OCI-M1 (cell line): ENCODE data around the gene SPRR5.

Experiments
- DNase-seq: peaks from one replicate; lab custom pipeline; 2025; lab: John Stamatoyannopoulos, UW

SPRR5 gene, protein sequence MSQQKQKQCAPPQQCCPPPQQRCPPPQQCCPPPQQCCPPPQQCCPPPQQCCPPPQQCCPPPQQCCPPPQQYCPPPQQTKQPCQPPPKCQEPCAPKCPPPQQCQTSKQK

DNA sequence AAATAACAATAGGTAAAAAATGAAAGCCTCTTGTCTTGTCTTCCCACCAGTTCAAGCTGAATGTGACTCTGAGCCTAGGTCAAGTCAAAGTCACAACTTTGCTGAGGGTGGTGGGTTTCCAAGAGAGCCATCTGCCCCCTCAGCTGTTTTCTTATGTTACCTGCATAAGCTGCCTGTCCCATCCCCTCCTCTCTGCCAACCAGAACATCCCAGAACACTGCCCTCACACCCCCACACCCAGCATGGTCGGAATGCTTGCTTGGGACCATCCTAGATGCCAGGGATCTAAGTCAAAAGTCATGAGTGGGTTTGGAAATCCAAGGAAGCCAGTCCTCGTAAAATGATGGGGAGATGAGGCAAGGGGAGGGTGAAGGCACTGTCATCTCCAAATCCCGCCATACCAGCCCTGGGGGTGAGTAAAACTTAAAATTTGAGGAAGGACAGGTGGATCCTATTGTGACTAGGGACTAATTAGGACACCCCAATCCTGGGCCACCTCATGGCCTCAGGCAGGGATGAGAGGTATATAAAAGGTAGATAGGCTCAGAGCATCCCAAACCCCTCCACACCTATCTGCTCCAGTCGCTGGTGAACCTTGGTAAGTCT lies at the start of gene SPRR5:
Gene SPRR5 (plus strand): TSS at position 556 of the 606 bp plus-strand sequence. CDS start 1,349 bp downstream, outside the sequence.
- DNase-seq, result no peak

DNA sequence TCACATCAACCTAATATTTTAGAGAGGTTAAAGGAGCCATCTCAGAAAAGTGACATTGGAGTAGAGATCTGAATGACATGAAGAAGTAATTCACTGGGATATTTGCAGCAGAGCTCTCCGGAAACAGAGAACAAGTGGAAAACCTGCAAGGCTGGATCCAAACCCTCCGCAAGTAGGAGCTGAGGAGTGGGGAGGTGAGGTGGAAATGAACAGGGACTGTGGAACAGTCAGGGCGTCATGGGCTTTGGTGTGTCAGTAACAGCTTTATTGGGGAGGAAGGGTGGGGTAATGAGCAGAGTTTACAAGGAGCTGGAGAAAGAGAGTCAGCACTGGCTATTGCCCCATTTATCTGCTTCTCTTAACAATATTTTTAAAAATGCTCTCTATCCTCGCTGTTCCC lies 48.0 kb upstream of the SPRR5 start:
- no peak for DNase-seq

DNA sequence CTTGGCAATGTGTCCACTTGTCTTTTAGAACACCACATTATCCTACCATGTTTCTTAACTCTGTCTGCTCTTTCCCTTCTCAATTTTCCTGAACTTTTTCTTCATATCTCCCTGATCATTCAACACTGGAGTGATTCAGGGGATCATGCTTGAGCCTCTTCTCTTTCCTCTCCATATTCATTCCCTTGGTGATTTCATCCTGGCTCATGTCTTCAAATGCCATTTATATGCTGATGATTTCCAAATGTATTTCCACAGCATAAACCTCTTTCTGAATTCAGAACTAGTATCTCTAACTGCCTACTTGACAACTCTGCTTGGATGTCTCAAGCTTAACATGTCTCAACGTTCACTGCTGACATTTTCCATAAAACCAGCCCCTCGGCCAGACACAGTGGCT lies 47.1 kb upstream of the SPRR5 start:
- no peak for DNase-seq

DNA sequence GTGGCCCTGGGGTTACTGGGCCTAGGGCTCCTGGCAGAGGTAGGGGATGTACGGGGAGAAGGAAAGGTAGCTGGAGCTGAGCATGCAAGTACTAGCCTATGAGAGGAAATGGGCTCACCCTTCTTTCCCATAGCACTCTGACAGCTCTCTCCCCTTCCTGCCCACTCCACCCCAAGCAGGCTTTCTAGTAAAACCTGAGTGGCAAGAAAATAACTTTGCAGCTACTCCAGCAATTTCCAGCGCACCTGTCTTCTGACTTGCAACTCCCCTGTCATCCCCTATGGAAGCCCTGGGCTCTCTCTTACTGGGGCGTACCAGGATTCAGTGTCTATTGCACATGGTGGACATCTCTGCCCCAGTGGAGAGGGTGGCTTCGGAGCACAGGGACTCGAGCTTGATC lies 45.4 kb upstream of the SPRR5 start:
- no peak for DNase-seq

DNA sequence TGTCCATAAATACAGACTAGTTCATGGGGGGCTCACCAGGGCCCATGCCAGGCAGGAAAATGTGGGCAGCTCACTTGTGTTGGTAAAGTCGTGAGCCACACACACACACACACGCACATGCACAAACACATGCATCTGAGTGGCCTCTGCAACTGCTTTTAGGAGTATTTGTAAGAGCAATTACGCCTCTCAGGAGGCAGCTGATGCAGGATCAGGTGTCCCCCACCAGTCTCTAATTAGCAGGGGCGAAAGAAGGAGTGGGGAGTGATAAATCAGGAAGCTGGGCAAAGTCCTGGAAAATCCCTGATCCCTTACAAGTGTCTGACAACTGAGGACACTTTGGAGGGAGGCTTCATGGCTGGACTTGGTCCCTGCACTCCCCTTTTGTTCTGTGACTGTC lies 44.4 kb upstream of the SPRR5 start:
- no peak for DNase-seq

DNA sequence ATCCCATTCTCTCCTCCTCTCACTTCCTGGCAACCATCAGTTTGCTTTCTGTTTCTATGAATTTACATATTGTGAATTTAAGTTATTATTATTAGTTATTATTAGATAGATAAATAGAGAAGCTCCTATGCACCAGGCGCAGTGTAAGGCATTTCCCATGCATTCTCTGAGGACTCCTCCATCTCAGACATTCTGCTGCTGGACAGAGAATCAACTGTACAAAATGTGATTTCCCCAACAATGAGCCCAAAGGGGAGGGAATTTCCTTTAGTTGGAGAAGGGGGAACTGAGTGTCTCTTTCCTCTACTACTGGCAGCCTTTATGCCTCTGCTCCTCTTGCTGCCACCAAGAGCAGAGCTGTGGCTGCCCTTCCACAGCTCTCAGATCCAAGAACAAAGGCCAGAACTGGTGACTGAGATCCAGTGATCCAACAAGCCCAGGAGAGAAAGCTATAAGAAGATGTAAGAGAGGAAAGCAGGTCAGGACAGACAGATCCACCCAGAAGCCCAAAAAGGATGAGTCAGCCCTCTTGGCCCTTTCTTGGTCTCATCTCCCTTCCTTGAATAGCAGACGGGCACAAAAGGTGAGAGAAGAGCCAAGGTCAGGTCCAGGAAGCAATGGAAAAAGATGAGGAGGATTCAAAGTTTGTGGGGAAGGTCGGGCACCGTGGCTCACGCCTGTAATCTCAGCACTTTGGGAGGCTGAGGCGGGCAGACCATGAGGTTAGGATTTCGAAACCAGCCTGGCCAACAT lies 42.1 kb upstream of the SPRR5 start:
- DNase-seq, result no peak

DNA sequence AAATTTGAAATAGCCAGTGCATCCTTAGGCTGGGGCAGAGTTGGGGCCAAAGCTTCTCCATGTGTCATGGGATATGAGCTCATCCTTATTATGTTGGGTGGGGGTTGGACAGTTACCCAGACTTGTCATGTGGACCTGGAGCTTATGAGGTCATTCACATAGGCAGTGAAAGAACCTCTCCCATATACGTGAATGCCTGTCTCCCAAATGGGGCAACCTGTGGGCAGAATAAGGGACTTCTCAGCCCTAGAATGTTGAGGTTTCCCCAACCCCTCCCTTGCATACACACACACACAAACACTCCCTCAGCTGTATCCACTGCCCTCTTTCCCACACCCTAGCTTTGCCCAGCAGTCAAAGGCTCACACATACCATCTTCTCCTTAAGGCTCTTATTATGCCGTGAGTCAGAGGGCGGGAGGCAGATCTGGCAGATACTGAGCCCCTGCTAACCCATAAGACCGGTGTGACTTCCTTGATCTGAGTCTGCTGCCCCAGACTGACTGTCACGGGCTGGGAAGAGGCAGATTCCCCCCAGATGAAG lies 40.9 kb upstream of the SPRR5 start:
- peak; percentile 20 for DNase-seq

DNA sequence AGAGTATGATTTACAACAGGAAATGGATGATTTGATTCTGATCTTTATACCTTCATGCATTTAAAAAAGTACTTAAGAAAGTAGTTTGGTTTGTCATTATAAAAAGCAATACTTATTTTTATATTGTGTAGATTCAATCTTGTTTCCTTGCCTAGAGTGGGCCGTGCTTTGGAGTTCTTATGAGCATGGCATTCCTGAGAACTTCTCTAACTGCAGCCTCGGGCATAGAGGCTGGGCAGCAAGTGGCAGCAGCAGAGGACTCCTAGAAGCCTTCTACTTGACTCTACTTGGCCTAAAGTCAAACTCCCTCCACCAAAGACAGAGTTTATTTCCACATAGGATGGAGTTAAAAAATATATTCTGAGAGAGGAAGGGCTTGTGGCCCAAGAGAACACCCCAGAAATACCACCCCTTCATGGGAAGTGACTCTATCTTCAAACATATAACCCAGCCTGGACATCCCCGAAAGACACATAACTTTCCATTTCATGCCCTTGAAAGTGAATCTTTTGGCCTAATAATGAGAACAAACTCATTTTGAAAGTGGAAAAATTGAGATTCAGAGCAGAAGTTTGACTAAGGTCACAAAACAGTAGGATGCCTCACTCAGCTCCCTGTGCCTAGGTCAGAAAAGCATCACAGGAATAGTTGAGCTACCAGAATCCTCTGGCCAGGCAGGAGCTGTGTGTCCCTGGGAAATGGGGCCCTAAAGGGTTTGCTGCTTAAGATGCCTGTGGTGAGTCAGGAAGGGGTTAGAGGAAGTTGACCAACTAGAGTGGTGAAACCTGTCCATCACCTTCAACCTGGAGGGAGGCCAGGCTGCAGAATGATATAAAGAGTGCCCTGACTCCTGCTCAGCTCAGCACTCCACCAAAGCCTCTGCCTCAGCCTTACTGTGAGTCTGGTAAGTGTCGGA lies 39.1 kb upstream of the SPRR5 start, which contains the start of gene IVL:
Gene IVL (plus strand): TSS at position 861 of the 916 bp plus-strand sequence. CDS start 1,252 bp downstream, outside the sequence.
- no peak for DNase-seq

DNA sequence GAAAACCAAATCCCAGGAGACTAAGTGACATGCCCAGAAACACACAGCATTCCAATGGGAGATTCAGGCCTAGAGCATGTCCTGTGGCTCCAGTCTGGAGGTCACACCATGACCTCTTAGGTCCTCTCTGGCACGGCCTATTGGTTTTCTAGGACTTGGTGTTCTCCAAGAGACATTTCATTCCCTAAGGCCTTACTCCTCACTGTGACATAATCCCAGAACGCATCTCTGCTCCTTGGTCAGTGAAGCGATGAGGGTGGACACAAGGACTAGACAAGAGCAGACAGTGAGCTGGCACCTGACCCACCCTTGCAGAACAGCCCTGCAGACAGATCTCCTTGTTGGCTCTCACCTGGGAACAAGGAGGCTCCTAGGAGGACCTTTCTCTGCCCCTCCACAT lies 37.8 kb upstream of the SPRR5 start:
- no peak for DNase-seq

DNA sequence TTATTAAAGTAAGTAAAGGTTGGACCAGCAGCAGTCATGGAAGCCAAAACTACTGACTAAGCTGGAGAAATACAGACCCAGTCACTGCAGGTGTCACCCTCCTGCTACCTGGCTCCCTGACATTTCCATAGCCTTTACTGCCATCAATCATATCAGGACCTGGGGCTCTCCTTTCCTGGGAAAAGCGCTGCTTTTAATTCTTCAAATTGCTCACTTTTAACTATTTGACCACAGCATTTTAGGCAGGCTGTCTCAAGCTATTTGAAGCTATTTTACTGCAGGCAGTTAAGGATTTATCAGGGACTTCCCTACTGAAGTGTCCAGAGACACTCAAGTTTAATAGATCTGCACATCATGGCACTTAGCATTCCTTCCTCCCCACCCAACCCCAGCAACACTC lies 34.5 kb upstream of the SPRR5 start:
- DNase-seq, result no peak

DNA sequence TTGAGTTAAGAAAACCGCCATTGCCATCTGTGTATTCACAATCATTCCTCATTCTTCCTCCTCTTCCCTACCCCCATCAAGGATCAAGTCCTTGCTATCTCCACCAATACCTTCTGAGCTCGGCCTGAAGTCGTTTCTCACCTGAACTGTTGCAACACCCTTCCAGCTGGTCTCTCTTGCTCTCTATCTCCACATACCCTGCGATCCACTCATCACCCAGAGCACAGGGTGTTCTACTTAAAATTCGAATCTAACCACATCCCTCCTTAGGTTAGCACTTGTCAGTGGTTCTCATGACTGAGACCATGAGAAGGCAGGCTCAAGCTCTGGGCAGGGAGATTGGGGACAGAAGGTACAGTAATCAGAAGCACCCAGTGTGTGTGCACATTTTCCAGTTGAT lies 34.1 kb upstream of the SPRR5 start:
- no peak for DNase-seq

DNA sequence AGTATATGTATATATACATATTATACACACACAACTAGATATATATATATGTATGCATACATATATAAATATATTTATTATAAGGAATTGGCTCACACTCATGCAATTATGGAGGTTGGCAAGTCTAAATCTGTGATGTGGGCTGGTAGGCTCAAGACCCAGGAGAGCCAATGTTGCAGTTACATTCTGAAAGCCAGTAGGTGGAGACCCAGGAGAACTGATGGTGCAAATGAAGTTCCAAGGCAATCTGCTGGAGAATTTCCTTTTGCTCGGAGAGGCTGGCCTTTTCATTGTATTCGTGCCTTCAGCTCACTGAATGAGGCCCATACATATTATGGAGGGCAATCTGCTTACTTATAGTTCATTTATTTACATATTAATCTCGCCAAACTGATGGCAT lies 29.2 kb upstream of the SPRR5 start:
- peak; percentile 59 for DNase-seq

DNA sequence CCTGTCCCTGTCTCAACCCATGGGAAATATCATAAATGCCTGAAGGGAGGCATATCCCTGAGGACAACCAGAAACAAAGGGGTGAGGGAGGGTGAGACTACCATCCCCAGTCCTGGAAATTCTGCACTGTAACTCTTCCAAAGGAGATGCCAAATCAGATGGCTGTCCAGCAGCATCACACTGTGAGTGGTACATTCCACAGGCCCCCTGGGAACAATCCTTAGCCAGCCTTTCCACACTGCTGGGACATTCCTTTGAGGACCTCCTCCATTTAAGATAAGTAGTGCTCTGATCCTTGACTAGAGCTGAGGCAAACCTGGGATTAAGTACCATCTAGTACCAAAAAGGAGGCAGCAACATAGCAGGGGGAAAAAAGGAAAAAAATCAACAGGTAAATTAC lies 27.9 kb upstream of the SPRR5 start:
- DNase-seq, result no peak

DNA sequence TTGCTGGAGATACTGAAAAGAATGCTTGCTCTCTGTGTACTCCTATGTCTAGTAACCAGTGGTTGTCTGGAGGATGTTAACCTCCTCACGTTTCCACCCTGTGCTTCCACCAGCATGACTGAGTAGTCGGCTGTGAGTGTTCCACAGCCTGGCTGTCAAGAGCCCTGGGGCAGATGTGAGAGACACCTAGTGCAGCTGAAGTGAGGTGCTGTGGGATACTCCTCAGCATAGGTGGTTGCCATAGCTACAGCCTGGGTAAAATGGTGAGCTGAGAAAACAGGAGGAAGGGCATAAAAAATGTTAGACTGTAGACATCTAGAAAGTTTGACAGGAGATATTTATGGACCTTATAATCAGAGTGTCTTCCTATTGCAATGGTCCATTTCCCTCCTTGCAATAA lies 22.8 kb upstream of the SPRR5 start:
- no peak for DNase-seq

DNA sequence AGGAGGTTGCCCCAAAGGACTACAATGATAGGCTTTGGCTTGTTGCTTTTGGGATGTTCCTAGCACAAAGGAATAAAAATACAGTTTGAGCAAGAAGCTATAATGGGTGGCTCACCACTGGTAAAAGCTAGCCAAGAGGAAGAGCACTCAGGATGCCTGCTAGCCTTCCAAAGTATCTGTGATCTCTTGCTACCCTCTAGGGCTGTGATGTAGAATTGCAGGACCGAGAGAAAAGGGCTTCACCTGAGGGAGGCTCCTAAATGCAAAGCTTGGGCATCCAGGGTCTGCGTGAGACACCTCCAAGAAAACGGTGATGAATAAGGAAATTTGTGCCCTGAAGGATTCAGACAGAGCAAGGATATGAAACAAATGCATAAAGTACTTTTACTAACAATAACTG lies 20.9 kb upstream of the SPRR5 start:
- DNase-seq, result peak; percentile 48

DNA sequence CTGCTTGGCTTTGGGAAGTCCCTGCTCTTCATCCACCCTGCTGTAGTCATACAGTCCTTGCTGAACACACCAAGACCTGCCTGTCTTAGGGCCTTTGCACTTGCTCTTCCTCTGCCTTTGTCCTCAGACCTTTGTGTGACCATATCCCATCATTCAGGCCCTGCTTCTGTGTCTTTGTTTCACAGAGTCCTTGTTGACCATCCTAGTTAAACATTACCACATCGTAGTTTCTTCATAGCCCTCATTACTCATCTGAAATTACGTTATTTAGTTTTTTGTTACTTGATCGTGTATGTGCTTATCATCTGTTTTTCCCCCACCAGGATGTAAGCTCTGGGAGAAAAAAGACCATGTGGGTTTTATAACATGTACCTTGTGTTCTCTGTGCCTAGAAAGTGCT lies 18.3 kb upstream of the SPRR5 start:
- DNase-seq, result no peak

DNA sequence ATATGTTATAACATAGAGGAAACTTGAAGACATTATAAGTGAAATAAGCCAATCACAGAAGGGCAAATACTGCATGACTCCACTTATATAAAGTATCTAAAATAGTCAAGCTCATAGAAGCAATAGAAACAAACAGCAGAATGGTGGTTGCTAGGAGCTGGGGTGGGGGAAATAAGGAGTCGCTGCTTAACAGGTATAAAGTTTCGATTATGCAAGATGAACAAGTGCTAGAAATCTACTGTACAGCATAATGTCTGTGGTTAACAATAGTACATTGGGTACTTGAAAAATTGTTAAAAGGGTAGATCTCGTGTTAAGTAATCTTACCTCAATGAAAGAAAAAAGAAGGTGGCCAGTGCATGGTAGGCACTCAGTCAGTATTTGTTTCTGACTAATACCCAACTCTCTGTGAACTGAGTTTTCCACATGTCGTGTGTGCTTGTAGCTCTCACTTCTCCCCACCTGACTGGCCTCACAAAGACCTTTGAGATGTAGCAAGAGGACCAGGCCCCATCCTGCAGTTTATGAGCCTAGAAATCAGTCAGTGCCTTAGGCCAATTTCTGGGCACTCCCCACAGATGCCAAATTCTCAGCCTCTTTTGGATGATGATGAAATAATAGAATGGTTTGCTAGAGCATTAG lies 14.7 kb upstream of the SPRR5 start:
- no peak for DNase-seq

DNA sequence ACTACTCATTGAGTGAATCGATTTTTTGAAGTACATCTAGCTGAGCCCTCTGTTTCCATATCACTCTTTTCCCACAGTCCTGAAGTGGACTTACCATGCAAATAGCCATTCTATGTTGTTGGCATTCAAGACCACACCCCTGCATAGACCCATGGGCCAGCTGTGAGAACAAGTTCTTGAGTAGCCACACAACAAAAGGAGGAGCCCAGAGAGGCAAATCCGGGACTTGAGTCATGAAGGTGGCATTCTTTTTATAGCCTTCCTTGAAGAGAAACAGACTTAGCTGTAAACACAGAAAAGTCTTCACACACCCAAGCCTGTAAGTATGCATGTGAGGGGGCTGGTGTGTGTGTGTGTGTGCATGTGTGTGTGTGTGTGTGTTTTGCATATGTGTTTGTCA lies 13.8 kb upstream of the SPRR5 start:
- no peak for DNase-seq

DNA sequence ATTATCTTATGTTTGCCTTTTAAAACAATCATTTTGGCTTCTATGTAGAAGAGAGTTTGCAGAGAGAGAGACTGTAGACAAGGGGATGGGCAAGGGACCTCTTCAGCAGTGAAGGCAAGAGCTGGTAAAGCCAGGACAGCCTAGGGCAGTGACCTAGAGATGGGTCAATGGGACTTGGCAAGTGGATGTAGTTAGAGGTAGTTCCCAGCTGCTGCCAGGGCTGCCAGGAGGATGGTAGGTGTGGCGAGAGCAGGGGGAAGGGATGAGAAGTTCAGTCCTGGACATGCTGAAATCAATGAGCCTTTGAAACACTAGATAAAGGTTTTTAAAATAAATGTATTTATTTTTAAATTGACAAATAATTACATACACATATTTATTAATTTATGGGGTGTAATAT lies 6.4 kb upstream of the SPRR5 start:
- no peak for DNase-seq

DNA sequence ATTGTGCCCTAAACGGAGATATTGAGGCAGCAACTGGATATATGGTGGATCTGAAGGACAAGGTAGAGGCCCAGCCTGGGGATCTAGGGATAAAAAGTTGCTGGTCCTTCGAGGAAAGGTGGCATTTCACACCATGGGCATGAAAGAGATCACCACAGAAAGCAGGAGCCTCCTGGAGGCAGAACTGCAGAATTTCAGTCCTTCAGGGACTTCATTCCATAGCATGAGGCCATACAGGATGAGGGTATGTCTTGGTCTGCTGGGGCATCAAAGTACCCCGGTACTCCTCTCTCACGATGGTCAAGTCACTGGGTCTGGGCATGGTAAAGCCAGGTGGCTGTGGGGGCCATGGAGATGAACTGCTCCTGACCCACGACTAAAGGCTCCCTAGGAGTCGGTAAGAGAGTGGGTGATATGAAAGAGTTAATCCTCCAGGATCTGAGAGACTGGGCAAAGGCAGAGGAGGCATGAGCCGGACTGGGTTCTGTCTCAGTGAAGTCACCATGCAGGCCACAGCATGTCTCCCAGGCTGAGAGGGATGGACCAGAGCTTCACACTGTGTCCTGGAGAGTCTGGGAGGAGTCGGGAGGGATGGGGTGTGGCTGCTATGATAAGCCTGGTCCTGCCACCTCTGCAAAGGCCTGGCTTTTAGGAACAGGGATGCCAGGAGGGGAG lies 5.8 kb upstream of the SPRR5 start:
- no peak for DNase-seq

DNA sequence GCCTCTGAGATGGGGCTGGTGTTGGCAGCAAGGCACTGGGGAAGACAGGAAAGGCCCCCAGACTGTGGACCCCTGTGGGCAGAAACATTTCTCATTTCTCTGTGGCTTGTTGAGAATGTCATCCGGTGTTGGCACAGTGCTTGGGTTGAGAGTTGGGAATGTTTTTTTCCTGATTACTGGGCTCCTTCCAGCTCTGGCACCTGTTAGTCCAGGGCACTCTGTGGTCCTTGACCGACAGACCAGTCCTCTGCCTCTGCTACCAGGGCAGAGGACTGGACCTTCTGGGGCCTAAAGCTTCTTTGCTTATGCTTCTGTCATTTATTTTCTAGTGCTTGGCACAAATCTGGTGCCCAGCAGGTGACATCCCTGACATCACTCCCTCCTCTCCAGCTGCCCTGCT lies 4.8 kb upstream of the SPRR5 start:
- DNase-seq, result no peak
